Renal cortical epithelial cell (primary cell): Measurements from ENCODE around the gene MBP. TPM values are rescaled to one million over a fixed set of nuclear protein-coding genes. Genes with fewer than 3 reads are reported as not detected.
"Not testable (repeated sequence)": the region's sequence is repeated elsewhere in the genome, so short reads cannot be mapped to it uniquely, and the experiment has no call there.

ENCODE experiments used
- DNase-seq: peaks from one replicate; pipeline ENCODE4 v3.0.0-alpha.2; 2011; ENCODE audit warnings: low read depth
- total RNA-seq: library from RNA; depleted of rRNA; stranded (reverse); fragments of >200 nt; gene quantifications from 2 replicates; pipeline ENCODE4 v1.2.3, GENCODE V29; 2014

Gene MBP
- total RNA-seq, 1 donor from 2014 or later: 28.8 TPM

- no peak for DNase-seq
Observed at GRCh38 chr18:77022556-77022955, 110.0 kb downstream of the MBP start.

- no peak for DNase-seq
Observed at GRCh38 chr18:77022116-77022515, 110.5 kb downstream of the MBP start.

GRCh38 chr18:77021478-77021877 is 111.1 kb downstream of the MBP start:
- DNase-seq: not testable (repeated sequence)

- no peak for DNase-seq
Observed at GRCh38 chr18:77021075-77021474, 111.5 kb downstream of the MBP start.

- no peak for DNase-seq
Observed at GRCh38 chr18:77020561-77020960, 112.0 kb downstream of the MBP start.

- DNase-seq: no peak
Observed at GRCh38 chr18:77019641-77020040, 112.9 kb downstream of the MBP start.

- DNase-seq: not testable (repeated sequence)
Observed at GRCh38 chr18:77018650-77019049, 113.9 kb downstream of the MBP start.

- no peak for DNase-seq
Observed at GRCh38 chr18:77017355-77017754, 115.2 kb downstream of the MBP start.

GRCh38 chr18:77016936-77017335 is 115.6 kb downstream of the MBP start:
- DNase-seq: no peak

- DNase-seq: no peak
Observed at GRCh38 chr18:77015771-77016710, 116.5 kb downstream of the MBP start.

- DNase-seq: no peak
Observed at GRCh38 chr18:77015169-77015568, 117.4 kb downstream of the MBP start.

- no peak for DNase-seq
Observed at GRCh38 chr18:77014538-77014937, 118.0 kb downstream of the MBP start.

GRCh38 chr18:77013811-77014521 is 118.6 kb downstream of the MBP start:
- DNase-seq: no peak

- no peak for DNase-seq
Observed at GRCh38 chr18:77012806-77013541, 119.6 kb downstream of the MBP start.

GRCh38 chr18:77012120-77012519 is 120.5 kb downstream of the MBP start:
- no peak for DNase-seq

- DNase-seq: no peak
Observed at GRCh38 chr18:77009675-77010074, 122.9 kb downstream of the MBP start.

- no peak for DNase-seq
Observed at GRCh38 chr18:77008576-77009315, 123.8 kb downstream of the MBP start.

GRCh38 chr18:77008006-77008405 is 124.6 kb downstream of the MBP start:
- no peak for DNase-seq

GRCh38 chr18:77007251-77007650 is 125.3 kb downstream of the MBP start:
- DNase-seq: no peak

GRCh38 chr18:77006305-77007175 is 126.0 kb downstream of the MBP start:
- DNase-seq: no peak
